Measurements from ENCODE around the gene BIRC6. TPM values are rescaled to one million over a fixed set of nuclear protein-coding genes. Genes with fewer than 3 reads are reported as not detected.

BIRC6 gene
- total and polyA plus RNA-seq, 2 of the 8 experiments (the other 6 are each of a cell fraction or from before 2014, with no cell fraction given) = 32.5 to 69.5 TPM

GRCh38 chr2:32498306-32498705, 141.5 kb downstream of the BIRC6 start (continued):
- TF ChIP-seq E2F6 (IDR thresholded peaks at IDR 0.05) = no peak

All from H1 (cell line).